Measurements from ENCODE around the gene SIK2. TPM values are rescaled to one million over a fixed set of nuclear protein-coding genes. Genes with fewer than 3 reads are reported as not detected.

Gene SIK2
- total and polyA plus RNA-seq, 2 donors (not counting 3 experiments of a cell fraction or from before 2014, with no cell fraction given), result 14.6 to 17.1 TPM

GRCh38 chr11:111561306-111561705, 40.9 kb upstream of the SIK2 start:
- no peak overlapping the region for H3K27ac ChIP-seq (ENCODE audit: insufficient read depth, low read depth, low read length)
- H3K4me3 ChIP-seq (replicated peaks in 1 of 3; ENCODE audit: insufficient read depth in 1 of 3, low read depth in 1 of 3, low read length in 3 of 3), result no peak overlapping the region
- no peak for FAIRE-seq
- H3K36me3 ChIP-seq (ENCODE audit: control insufficient read depth in 2 of 2, extremely low read depth in 1 of 2, insufficient read depth in 2 of 2, low read length in 2 of 2), result no peaks in the 10 kb centered on the region
- no peak overlapping the region for H2AFZ ChIP-seq (ENCODE audit: low read depth, low read length)
- no peaks in the 10 kb centered on the region for H4K20me1 ChIP-seq (replicated peaks; ENCODE audit: control insufficient read depth, extremely low read depth, insufficient read depth, low read length)
- peaks cover 0 to 2% of the 10 kb centered on the region in 2 experiments for H3K27me3 ChIP-seq (ENCODE audit: control insufficient read depth in 2 of 2, insufficient read depth in 2 of 2, low read length in 2 of 2)
- no TSS peak for BruUV-seq (replicated peaks)
- H3K4me2 ChIP-seq (ENCODE audit: insufficient read depth, low read length), result no peak overlapping the region
- no peaks in the 10 kb centered on the region for H3K79me2 ChIP-seq (ENCODE audit: control insufficient read depth, insufficient read depth, low read length)
- no peak for DNase-seq (ENCODE audit: low read depth, low spot score)
- ChIA-PET POLR2A (no interaction called here), CTCF (interaction anchor here (1.2 to 4.0 kb wide), 5 partner anchors 10 to 291 kb away, joined by 3 to 15 read pairs (median 7); no protein-coding TSS in a partner anchor)
- H3K4me1 ChIP-seq (ENCODE audit: control insufficient read depth, extremely low read depth, insufficient read depth, low read length), result no peaks in the 10 kb centered on the region
- dilution Hi-C loops (cut with MboI; ENCODE audit: extremely low pct_ligation_motif_present, low sequenced_read_pairs), result no loop called here
- TF ChIP-seq JUN (IDR thresholded peaks at IDR 0.05; ENCODE audit: borderline replicate concordance, insufficient read depth, insufficient read length, low read depth) (no peak), MYC (IDR thresholded peaks at IDR 0.05; ENCODE audit: low read depth, low read length) (no peak), MAX (IDR thresholded peaks at IDR 0.05; ENCODE audit: insufficient read depth, insufficient read length) (no peak), CTCF (IDR thresholded peaks at IDR 0.05; ENCODE audit: extremely low read depth in 1 of 2, insufficient read depth in 1 of 2, low read depth in 1 of 2, low read length in 2 of 2) (no peak), EZH2 (IDR thresholded peaks at IDR 0.05; ENCODE audit: borderline replicate concordance, low read depth, low read length, severe bottlenecking) (no peak), GATA2 (IDR thresholded peaks at IDR 0.05; ENCODE audit: insufficient read depth, insufficient read length, low read depth, low read length) (no peak), FOS (IDR thresholded peaks at IDR 0.05; ENCODE audit: borderline replicate concordance, insufficient read depth, low read length) (no peak), POLR2A (IDR thresholded peaks at IDR 0.05; ENCODE audit: low read depth, low read length) (no peak), POLR2AphosphoS5 (IDR thresholded peaks at IDR 0.05; ENCODE audit: insufficient read depth, low read depth, low read length) (no peak)
- intact Hi-C loops (cut with micrococcal nuclease), result no loop called here
- no peaks in the 10 kb centered on the region for H3K9me3 ChIP-seq (replicated peaks; ENCODE audit: control insufficient read depth, insufficient read depth, low read length)
- no peak overlapping the region for H3K9ac ChIP-seq (replicated peaks; ENCODE audit: extremely low read depth, insufficient read depth, low read length)
- no peaks in the 10 kb centered on the region for H3K9me1 ChIP-seq (replicated peaks; ENCODE audit: control insufficient read depth, extremely low read depth, insufficient read depth, low read length)
